Gastroesophageal sphincter (tissue), 4 donors: Measurements from ENCODE around the gene RFXAP. TPM values are rescaled to one million over a fixed set of nuclear protein-coding genes. Genes with fewer than 3 reads are reported as not detected.

Experiments
- ATAC-seq: fragments of 150-250 bp; one replicate; pipeline ENCODE4 v1.9.1; 2016; ENCODE audit warnings: mild to moderate bottlenecking, moderate library complexity
- H3K27ac ChIP-seq, 4 donors: fragments of 200-600 bp; sonication (generic) in 3 of 4; 1 replicate in 3 of 4; 2 replicates in 1 of 4; pipeline ENCODE4 v1.5.1; 2016 to 2019
- H3K27me3 ChIP-seq: fragments of 200-600 bp; sonication (generic); one replicate; pipeline ENCODE4 v1.5.1; 2019
- H3K36me3 ChIP-seq, 2 donors: fragments of 200-600 bp; sonication (generic); one replicate each; pipeline ENCODE4 v1.5.1; 2019; ENCODE audit warnings: control low read depth in 1 of 2
- H3K4me1 ChIP-seq, 3 donors: fragments of 200-600 bp; sonication (generic); 1 replicate in 2 of 3; 2 replicates in 1 of 3; pipeline ENCODE4 v1.5.1; 2016 to 2019; ENCODE audit warnings: control low read depth in 2 of 3
- H3K4me3 ChIP-seq, 2 donors: fragments of 200-600 bp; sonication (generic); one replicate each; pipeline ENCODE4 v1.5.1; 2019; ENCODE audit warnings: mild to moderate bottlenecking in 1 of 2, moderate library complexity in 1 of 2
- H3K9me3 ChIP-seq, 3 donors: fragments of 200-600 bp; sonication (generic); one replicate each; pipeline ENCODE4 v1.5.1; 2017 to 2019; ENCODE audit warnings: control low read depth in 2 of 3
- EP300 ChIP-seq: sonication (generic); formaldehyde crosslinking; IDR thresholded peaks from one replicate; pipeline ENCODE4 v1.6.1; 2017; ENCODE audit warnings: antibody characterized with exemption, mild to moderate bottlenecking
- POLR2A ChIP-seq, 2 donors: fragments of 450-650 bp; IDR thresholded peaks; one replicate each; pipeline ENCODE4 v1.6.1; 2017; ENCODE audit warnings: antibody characterized with exemption in 2 of 2, mild to moderate bottlenecking in 2 of 2, moderate library complexity in 1 of 2
- POLR2AphosphoS5 ChIP-seq: sonication (generic); formaldehyde crosslinking; IDR thresholded peaks from one replicate; pipeline ENCODE4 v1.6.1; 2017; ENCODE audit warnings: antibody characterized with exemption
- WGBS, 2 donors: methylation state at CpG; one replicate each; pipeline ENCODE4 v1.1.5; 2018; ENCODE audit warnings: low coverage in 1 of 2; 5-methylcytosine and 5-hydroxymethylcytosine counted together
- total RNA-seq, 4 donors: library from RNA; depleted of rRNA; stranded (reverse); fragments of >200 nt; gene quantifications; one replicate each; pipeline ENCODE4 v1.1.0, GENCODE V29; 2016
- TF ChIP-seq, protein P1 (sequence below), 4 experiments: fragments of 200-600 bp in 2 of 4; fragments of 450-650 bp in 2 of 4; sonication (generic) in 1 of 4; IDR thresholded peaks; one replicate each; pipeline ENCODE4 v1.5.1; 2017 to 2019; ENCODE audit warnings: antibody characterized with exemption in 4 of 4, mild to moderate bottlenecking in 2 of 4, moderate library complexity in 2 of 4

The RFXAP gene
- total RNA-seq, 4 donors from 2014 or later: 3.2 to 7.2 (median 3.8) TPM

DNA sequence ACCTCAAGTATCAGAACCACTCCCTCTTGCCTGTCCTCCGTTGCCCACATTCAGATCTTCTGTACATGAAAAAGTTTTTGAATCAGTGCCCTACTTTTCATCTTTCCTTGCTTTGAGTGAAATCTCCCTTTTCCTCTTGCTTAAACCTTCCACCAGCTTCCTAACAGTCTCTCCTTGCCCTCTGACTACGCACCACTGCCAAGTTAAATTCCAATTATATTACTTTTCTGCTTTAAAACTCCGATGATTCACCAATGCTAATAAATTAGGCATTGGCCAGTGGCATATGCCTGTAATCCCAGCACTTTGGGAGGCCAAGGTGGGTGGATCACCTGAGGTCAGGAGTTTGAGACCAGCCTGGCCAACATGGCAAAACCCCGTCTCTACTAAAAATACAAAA lies 30.7 kb upstream of the RFXAP start:
- Histone ChIP-seq H3K27ac (no peak overlapping the region), H3K36me3 (no peaks in the 10 kb centered on the region), H3K4me1 (no peaks in the 10 kb centered on the region), H3K9me3 (no peaks in the 10 kb centered on the region), H3K4me3 (no peak overlapping the region), H3K27me3 (no peaks in the 10 kb centered on the region)
- 77 to 87% methylated on average over 2 to 3 of the region's 4 CpGs for WGBS, 2 donors
- ATAC-seq: no peak
- TF ChIP-seq POLR2A (IDR thresholded peaks at IDR 0.05): no peak
- no peak for TF ChIP-seq EP300
- no peak for TF ChIP-seq POLR2AphosphoS5
- TF ChIP-seq, protein P1, sequence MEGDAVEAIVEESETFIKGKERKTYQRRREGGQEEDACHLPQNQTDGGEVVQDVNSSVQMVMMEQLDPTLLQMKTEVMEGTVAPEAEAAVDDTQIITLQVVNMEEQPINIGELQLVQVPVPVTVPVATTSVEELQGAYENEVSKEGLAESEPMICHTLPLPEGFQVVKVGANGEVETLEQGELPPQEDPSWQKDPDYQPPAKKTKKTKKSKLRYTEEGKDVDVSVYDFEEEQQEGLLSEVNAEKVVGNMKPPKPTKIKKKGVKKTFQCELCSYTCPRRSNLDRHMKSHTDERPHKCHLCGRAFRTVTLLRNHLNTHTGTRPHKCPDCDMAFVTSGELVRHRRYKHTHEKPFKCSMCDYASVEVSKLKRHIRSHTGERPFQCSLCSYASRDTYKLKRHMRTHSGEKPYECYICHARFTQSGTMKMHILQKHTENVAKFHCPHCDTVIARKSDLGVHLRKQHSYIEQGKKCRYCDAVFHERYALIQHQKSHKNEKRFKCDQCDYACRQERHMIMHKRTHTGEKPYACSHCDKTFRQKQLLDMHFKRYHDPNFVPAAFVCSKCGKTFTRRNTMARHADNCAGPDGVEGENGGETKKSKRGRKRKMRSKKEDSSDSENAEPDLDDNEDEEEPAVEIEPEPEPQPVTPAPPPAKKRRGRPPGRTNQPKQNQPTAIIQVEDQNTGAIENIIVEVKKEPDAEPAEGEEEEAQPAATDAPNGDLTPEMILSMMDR (IDR thresholded peaks at IDR 0.05): no peak

DNA sequence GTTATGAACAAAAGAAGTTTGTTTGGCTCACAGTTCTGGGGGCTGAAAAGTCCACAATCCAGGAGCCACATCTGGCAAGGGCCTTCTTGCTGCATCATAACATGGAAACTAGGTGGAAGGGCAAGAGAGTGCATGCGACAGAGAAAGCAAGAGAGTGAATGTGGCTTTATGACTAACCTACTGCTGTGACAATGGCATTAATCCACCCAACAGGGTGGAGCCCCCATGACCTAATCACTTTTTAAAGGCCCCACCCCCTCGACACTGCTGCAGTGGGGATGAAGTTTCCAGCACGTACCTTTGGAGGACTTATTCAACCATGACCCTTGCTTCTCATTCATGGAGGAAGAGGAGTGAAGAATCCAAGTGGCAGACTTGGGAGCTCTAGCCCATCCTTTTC lies 30.0 kb upstream of the RFXAP start:
- no peak for TF ChIP-seq POLR2A (IDR thresholded peaks at IDR 0.05)
- TF ChIP-seq, protein P1 (IDR thresholded peaks at IDR 0.05): no peak
- no peak for TF ChIP-seq EP300
- TF ChIP-seq POLR2AphosphoS5: no peak
- H3K4me1 ChIP-seq: no peaks in the 10 kb centered on the region
- H3K36me3 ChIP-seq: no peaks in the 10 kb centered on the region
- WGBS, 2 donors: 83 to 94% methylated on average over 1 to 2 of the region's 3 CpGs
- no peaks in the 10 kb centered on the region for H3K27me3 ChIP-seq
- ATAC-seq: no peak
- no peaks in the 10 kb centered on the region for H3K9me3 ChIP-seq
- no peak overlapping the region for H3K4me3 ChIP-seq
- no peak overlapping the region for H3K27ac ChIP-seq

DNA sequence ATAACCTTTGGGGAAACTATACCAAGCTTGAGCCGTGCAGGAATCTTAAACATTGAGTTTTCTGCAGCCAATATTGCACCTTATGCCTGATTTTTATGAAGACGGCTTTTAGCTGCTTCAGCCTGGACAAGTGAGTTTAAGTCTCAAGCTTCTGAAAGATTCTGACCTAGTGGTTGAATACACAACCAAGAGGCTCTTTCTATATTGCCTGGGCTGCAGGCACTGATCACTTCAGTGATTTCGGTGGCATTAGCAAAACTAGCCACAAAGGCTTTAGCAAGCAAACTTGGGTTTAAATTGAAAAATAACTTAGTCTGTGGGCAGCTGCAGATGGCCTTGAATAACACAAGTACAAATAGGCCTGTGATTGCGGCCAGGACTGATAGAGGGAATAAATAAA lies 29.3 kb upstream of the RFXAP start:
- WGBS, 2 donors: 90 to 92% methylated on average over 4 of the region's 4 CpGs
- no peak for ATAC-seq
- H3K36me3 ChIP-seq: no peaks in the 10 kb centered on the region

DNA sequence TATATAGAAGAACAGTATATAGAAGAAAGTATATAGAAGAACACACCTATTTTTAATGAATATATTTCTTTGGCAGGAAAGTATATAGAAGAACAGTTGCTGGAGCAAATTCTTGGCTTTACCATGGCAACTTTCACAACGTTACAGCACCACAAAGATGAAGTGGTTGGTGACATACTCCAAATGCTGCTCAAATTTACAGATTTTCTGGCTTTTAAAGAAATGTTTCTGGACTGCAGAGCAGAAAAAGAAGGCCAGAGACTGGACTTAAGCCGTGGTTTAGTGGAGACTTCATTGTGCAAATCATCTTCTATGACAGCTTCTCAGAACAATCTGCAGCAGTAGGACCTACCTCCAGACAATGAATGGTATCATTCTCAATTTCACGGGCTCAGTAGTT lies 24.3 kb upstream of the RFXAP start:
- TF ChIP-seq POLR2AphosphoS5 (no peak), POLR2A (IDR thresholded peaks at IDR 0.05) (no peak), EP300 (no peak)
- TF ChIP-seq, protein P1 (IDR thresholded peaks at IDR 0.05): no peak
- Histone ChIP-seq H3K9me3 (no peaks in the 10 kb centered on the region), H3K27me3 (no peaks in the 10 kb centered on the region), H3K4me3 (no peak overlapping the region), H3K36me3 (no peaks in the 10 kb centered on the region), H3K4me1 (no peaks in the 10 kb centered on the region), H3K27ac (no peak overlapping the region)
- 20 to 21% methylated on average over 2 to 3 of the region's 3 CpGs for WGBS, 2 donors
- ATAC-seq: no peak

More for the DNA sequence above, 29.3 kb upstream of the RFXAP start:
- Histone ChIP-seq H3K4me3 (no peak overlapping the region), H3K9me3 (no peaks in the 10 kb centered on the region), H3K27ac (no peak overlapping the region), H3K27me3 (no peaks in the 10 kb centered on the region), H3K4me1 (no peaks in the 10 kb centered on the region)
- no peak for TF ChIP-seq EP300
- TF ChIP-seq, protein P1 (IDR thresholded peaks at IDR 0.05): no peak

DNA sequence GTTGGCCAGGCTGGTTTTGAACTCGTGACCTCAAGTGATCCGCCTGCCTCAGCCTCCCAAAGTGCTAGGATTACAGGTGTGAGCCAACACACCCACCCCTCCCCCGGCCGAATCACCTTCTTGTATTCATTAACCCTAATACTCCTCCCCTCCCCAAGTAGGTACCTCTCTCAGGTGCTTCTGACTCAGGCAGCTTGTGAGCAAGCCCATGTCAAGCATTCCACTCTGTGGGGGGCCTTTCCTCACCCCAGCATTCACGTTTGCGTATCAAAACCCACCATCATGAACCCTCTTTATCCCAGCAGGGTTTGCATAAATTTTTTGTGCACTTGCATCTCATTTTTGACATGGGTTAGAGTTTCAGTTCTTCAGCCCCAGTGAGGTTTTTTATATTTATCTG lies 23.6 kb upstream of the RFXAP start:
- WGBS, 2 donors: 75 to 89% methylated on average over 3 to 4 of the region's 6 CpGs
- TF ChIP-seq EP300 (no peak), POLR2A (IDR thresholded peaks at IDR 0.05) (no peak), POLR2AphosphoS5 (no peak)
- TF ChIP-seq, protein P1 (IDR thresholded peaks at IDR 0.05): no peak
- no peak for ATAC-seq
- Histone ChIP-seq H3K4me1 (no peaks in the 10 kb centered on the region), H3K4me3 (no peak overlapping the region), H3K27ac (no peak overlapping the region), H3K36me3 (no peaks in the 10 kb centered on the region), H3K27me3 (no peaks in the 10 kb centered on the region), H3K9me3 (no peaks in the 10 kb centered on the region)
